Aorta (tissue), 5 donors: Measurements from ENCODE around the gene C16orf96. TPM values are rescaled to one million over a fixed set of nuclear protein-coding genes. Genes with fewer than 3 reads are reported as not detected.
A peak's percentile ranks its signal among the peaks of the same experiment; 100 is the strongest.

Experiments used
- ATAC-seq: fragments of 200-7000 bp; cut with Tn5 transposase; one replicate; pipeline ENCODE4 v1.9.1; 2022; ENCODE audit warnings: moderate library complexity; ENCODE audit not compliant: low FRiP score
- DNase-seq, 2 donors: peaks; one replicate each; pipeline ENCODE4 v3.0.0-alpha.2; 2020
- H3K27ac ChIP-seq, 2 donors: one replicate each; pipeline ENCODE4 v1.5.1; 2013; ENCODE audit warnings: low read length in 2 of 2, mild to moderate bottlenecking in 2 of 2, moderate library complexity in 2 of 2, control low read depth in 1 of 2, inconsistent platforms in 1 of 2, low read depth in 1 of 2
- H3K27me3 ChIP-seq, 2 donors: one replicate each; pipeline ENCODE4 v1.6.1; 2013; ENCODE audit warnings: control low read depth in 1 of 2, low read length in 1 of 2, mild to moderate bottlenecking in 1 of 2, moderate library complexity in 1 of 2; ENCODE audit not compliant: insufficient read depth in 2 of 2, control insufficient read depth in 1 of 2
- H3K36me3 ChIP-seq, 2 donors: one replicate each; pipeline ENCODE4 v1.6.1; 2013; ENCODE audit warnings: control low read depth in 1 of 2, low read length in 1 of 2, mild to moderate bottlenecking in 1 of 2; ENCODE audit not compliant: insufficient read depth in 2 of 2, control insufficient read depth in 1 of 2
- H3K4me1 ChIP-seq, 2 donors: one replicate each; pipeline ENCODE4 v1.6.1; 2013; ENCODE audit warnings: low read length in 2 of 2, control low read depth in 1 of 2, mild to moderate bottlenecking in 1 of 2, moderate library complexity in 1 of 2; ENCODE audit not compliant: insufficient read depth in 2 of 2, control insufficient read depth in 1 of 2
- H3K4me3 ChIP-seq, 2 donors: one replicate each; pipeline ENCODE4 v1.5.1; 2013; ENCODE audit warnings: low read length in 2 of 2, control low read depth in 1 of 2, mild to moderate bottlenecking in 1 of 2
- H3K9me3 ChIP-seq: one replicate; pipeline ENCODE4 v1.6.1; 2013; ENCODE audit warnings: mild to moderate bottlenecking, low read length; ENCODE audit not compliant: control insufficient read depth
- WGBS, 2 donors: extraction: QIAGEN DNeasy Blood & Tissue Kit; methylation state at CpG; one replicate each; pipeline ENCODE4 v1.1.7; 2013; 5-methylcytosine and 5-hydroxymethylcytosine counted together
- intact Hi-C, 2 donors: fragments of 100-400 bp; cut with DNase I; formaldehyde crosslinking; loops; one replicate each; pipeline versions ENCODE4 v1.14.2 to v1.15.0; 2022
- polyA plus RNA-seq, 2 donors: library from polyadenylated mRNA; stranded (reverse); fragments of 200-250 nt; gene quantifications; one replicate each; pipeline ENCODE4 v1.2.3, GENCODE V29; 2013
- total RNA-seq, 2 donors: library from RNA; stranded (reverse); fragmentation: NEBNext Ultra II Directional; extraction: Animal tissue kit (Norgen Biotek cat#: 25700); gene quantifications; one replicate each; pipeline ENCODE4 v1.2.1, GENCODE V29; 2021
- donor health status: healthy with polysubstance abuse.
- donor health status: Bipolar disorder and iron deficiency.
- donor health status: DM: no; HTN: no; CAD: no.
- donor health status: DM: no; HTN: no; CAD: no.
- donor health status: DM: yes; HTN: yes; CAD: no.

The C16orf96 gene
- total and polyA plus RNA-seq, 4 donors, result 0.13 to 0.24 TPM; not detected in 2

DNA sequence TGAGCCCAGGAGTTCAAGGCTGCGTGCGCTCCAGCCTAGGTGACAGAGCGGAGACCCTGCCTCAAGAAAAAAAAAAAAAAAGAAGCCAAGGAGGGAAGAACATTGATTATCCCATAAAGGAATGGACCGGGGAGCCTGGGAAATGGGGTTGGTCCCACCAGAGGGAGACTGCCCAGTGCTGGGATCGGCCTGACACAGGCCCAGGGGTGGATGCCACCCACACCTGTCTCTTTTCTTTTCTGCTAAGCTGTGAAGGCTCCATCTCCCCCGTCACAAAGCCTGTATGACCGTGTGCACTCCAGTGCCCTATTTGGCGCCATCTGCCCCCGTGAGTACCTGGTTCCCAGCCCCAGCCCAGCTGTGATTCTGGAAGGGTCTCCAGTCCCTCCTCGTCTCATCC lies 42.9 kb downstream of the C16orf96 start:
- WGBS, 2 donors, result 87 to 90% methylated on average over 10 of the region's 10 CpGs
- intact Hi-C loops, result no loop called here

DNA sequence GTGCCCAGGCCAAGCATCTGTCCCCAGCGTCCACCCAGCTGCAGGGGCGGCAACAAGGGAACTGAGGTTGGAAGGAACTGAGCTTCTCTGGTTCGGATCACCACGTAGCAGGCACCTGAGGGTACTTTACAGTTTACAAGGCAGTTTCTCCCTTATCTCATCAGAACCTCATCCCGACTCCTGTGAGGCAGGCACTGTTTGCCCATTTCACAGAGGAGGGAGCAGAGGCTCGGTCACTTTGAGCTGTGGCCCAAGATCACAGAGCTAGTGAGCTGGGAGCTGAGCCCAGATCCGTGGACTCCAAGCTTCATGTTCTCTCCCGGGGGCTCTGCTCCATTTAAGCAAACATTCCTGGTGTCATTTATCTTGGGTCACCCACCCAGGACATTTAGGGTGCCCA lies 43.4 kb downstream of the C16orf96 start:
- no peaks in the 10 kb centered on the region for H3K36me3 ChIP-seq
- 55 to 61% methylated on average over 8 of the region's 8 CpGs for WGBS, 2 donors

More for the DNA sequence above, 42.9 kb downstream of the C16orf96 start:
- H3K9me3 ChIP-seq, result no peaks in the 10 kb centered on the region
- DNase-seq, result no peak
- no peak for ATAC-seq
- no peaks in the 10 kb centered on the region for H3K27me3 ChIP-seq
- no peaks in the 10 kb centered on the region for H3K4me1 ChIP-seq
- no peaks in the 10 kb centered on the region for H3K36me3 ChIP-seq
- H3K4me3 ChIP-seq, result no peak overlapping the region
- H3K27ac ChIP-seq, result no peak overlapping the region

DNA sequence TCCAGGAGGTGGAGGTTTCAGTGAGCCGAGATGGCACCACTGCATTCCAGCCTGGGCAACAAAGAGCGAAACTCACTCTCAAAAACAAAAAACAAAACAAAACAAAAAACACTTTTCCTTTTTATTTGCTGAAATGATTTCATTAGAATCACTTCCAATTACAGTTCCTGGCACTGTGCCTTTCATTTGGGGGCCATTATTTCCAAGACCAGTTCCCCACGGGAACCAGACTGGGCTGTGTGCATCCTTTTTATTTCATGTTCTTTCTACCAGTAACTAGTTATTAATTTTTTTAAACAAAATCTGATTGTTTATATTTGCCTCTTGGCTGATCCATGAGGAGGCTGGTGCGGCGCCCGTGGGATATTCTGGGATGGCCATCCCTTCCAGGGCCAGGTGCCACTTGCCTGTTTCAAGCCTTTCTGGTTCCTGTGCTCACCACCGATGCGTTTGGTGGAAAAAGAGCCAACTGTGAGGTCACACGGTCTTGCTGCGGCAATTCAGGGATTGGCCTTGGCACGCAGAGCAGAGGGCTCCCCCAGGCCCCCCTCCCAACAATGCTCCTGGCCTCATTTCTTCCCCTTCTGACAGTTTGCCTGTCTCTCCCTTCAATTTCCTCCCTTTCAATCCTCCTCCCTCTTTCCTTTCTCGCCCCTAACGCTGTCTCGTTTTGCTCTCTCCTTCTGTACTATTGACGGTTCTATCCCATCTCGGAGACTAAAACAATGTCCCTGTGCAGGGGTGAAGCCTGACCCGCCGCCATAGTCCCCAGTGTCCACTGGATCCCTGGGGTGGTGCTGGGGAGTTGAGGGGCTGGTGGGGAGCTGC lies 45.1 kb downstream of the C16orf96 start:
- intact Hi-C loops, result no loop called here
- no peak for DNase-seq

More for the DNA sequence above, 43.4 kb downstream of the C16orf96 start:
- no peak overlapping the region for H3K4me3 ChIP-seq
- no peaks in the 10 kb centered on the region for H3K27me3 ChIP-seq
- ATAC-seq, result no peak
- intact Hi-C loops, result no loop called here
- H3K9me3 ChIP-seq, result no peaks in the 10 kb centered on the region
- DNase-seq, result no peak
- H3K4me1 ChIP-seq, result no peaks in the 10 kb centered on the region
- H3K27ac ChIP-seq, result no peak overlapping the region

DNA sequence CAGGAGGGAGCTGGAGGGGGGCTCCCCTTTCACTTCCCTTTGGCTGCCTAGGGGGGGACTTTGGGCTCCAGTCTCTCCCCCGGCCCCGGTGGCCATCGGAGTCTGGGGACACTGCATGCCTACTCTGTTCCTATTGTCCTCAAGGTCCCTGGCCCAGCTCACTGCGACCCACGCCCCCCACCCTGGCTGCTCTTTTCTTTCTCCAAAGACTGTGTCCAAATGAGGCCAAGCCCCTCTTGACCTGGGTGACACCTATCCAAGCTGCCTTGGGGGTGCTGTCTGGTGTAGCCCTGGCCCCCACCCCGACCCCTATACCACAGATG lies 45.7 kb downstream of the C16orf96 start:
- Histone ChIP-seq H3K4me3 (no peak overlapping the region), H3K27ac (no peak overlapping the region), H3K9me3 (no peaks in the 10 kb centered on the region), H3K4me1 (no peaks in the 10 kb centered on the region), H3K36me3 (no peaks in the 10 kb centered on the region), H3K27me3 (no peaks in the 10 kb centered on the region)
- 61 to 73% methylated on average over 6 of the region's 6 CpGs for WGBS, 2 donors
- DNase-seq (no peak), ATAC-seq (no peak)
- intact Hi-C loops, result no loop called here

More for the DNA sequence above, 45.1 kb downstream of the C16orf96 start:
- H3K9me3 ChIP-seq, result no peaks in the 10 kb centered on the region
- no peaks in the 10 kb centered on the region for H3K27me3 ChIP-seq
- H3K4me3 ChIP-seq, result no peak overlapping the region
- no peaks in the 10 kb centered on the region for H3K4me1 ChIP-seq
- ATAC-seq, result peak; percentile 51
- 14 to 15% methylated on average over 18 of the region's 18 CpGs for WGBS, 2 donors
- no peaks in the 10 kb centered on the region for H3K36me3 ChIP-seq
- H3K27ac ChIP-seq, result no peak overlapping the region

DNA sequence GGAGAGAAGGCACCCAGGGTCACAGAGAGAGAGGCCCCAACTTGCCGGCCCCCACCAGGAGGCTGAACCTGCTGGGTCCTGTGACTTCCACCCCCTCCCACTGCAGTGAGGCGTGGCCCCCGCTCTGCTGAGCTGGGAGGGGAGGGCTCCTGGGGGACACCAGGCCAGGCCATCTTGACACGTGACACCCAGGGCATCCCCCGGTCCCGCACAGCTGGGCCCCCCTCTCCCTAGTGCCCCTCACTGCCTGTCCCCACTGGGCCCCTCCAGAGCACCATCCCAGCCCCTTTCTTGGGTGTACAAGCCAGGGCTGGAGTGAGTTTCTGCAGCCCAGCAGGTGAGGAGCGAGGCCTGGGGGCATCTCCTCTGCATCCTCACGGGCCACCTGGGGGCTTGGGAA lies 46.2 kb downstream of the C16orf96 start:
- intact Hi-C loops, result no loop called here
- ATAC-seq (no peak), DNase-seq (no peak)
- WGBS, 2 donors, result 42 to 47% methylated on average over 5 to 8 of the region's 8 CpGs
- Histone ChIP-seq H3K36me3 (no peaks in the 10 kb centered on the region), H3K27me3 (no peaks in the 10 kb centered on the region), H3K9me3 (no peaks in the 10 kb centered on the region), H3K4me3 (no peak overlapping the region), H3K4me1 (no peaks in the 10 kb centered on the region), H3K27ac (no peak overlapping the region)

DNA sequence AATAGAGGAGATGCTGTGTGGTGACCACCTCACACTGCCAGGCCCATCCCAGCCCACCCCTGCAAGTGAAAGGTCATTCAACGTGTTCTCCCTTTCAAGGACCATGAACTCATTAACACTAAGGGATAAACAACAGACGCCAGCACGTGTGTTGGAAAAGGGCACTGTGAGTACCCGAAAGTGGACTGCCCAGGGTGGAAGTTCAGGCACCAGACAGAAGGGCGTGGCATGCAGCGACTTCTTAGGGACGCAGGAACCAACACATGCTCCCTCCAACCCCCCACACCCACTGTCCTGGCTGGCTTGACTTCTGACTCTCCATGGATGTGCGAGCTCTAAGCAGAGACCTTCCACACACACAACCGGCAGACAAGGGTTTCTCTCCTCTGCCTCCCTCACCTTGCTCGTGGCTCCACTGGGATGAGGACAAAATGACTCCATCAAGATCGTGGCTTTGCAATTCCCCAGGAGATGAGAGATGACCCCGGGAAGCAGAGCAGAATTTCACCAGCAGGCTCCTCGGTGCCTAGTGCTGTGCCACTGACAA lies 47.6 kb downstream of the C16orf96 start:
- Histone ChIP-seq H3K4me3 (no peak overlapping the region), H3K4me1 (no peaks in the 10 kb centered on the region), H3K36me3 (peaks cover 0 to 1% of the 10 kb centered on the region in 2 donors), H3K9me3 (no peaks in the 10 kb centered on the region), H3K27me3 (no peaks in the 10 kb centered on the region), H3K27ac (no peak overlapping the region)
- WGBS, 2 donors, result 68 to 69% methylated on average over 13 of the region's 13 CpGs
- intact Hi-C loops, result no loop called here
- no peak for DNase-seq
- no peak for ATAC-seq

DNA sequence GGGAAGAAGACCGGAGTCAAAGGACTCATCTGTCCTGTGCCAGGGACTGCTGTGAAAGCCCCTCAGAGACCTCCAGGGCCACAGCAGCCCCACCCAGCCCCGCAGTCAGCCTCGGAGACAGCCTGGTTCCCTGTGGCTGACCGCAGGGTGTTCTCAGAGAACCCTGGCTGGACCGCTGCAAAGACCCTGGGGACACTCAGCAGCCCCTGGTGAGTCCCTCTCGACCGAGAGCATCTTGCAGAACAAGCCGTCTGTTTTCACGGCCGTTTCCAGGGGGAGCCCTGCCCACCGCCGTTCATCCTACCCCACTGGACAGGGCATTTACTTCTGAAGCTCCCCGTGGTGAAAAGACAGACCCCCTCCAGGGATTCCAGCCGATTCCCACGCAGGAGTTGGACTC lies 48.3 kb downstream of the C16orf96 start:
- ATAC-seq, result no peak

DNA sequence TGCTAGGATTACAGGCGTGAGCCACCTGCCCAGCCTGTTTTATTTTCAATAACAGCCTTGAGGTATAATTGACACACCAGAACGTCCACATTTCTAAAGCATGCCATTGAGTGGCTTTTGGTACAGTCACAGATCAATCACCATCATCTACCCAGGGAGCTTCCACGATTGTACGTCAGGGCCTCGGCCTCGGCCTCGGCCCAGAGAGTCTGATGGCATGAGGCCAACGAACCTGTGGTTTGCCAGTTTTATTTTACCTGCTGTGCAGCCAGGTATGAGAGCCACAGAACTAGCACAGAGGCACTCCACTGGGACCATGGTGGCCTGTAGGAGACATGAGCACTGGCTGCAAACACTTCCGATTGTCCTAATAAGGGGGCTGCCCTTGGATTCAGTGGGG lies 50.2 kb downstream of the C16orf96 start:
- ATAC-seq, result no peak
- no peak overlapping the region for H3K4me3 ChIP-seq
- H3K36me3 ChIP-seq, result peaks cover 0 to 1% of the 10 kb centered on the region in 2 donors
- no peaks in the 10 kb centered on the region for H3K9me3 ChIP-seq
- intact Hi-C loops, result no loop called here
- WGBS, 2 donors, result 81% methylated on average over 9 of the region's 9 CpGs
- no peak overlapping the region for H3K27ac ChIP-seq
- H3K27me3 ChIP-seq, result no peaks in the 10 kb centered on the region
- no peak for DNase-seq
- no peaks in the 10 kb centered on the region for H3K4me1 ChIP-seq

More for the DNA sequence above, 48.3 kb downstream of the C16orf96 start:
- no peaks in the 10 kb centered on the region for H3K27me3 ChIP-seq
- 40 to 42% methylated on average over 15 of the region's 15 CpGs for WGBS, 2 donors
- H3K4me3 ChIP-seq, result no peak overlapping the region
- no peaks in the 10 kb centered on the region for H3K4me1 ChIP-seq
- no peaks in the 10 kb centered on the region for H3K9me3 ChIP-seq
- peaks cover 0 to 1% of the 10 kb centered on the region in 2 donors for H3K36me3 ChIP-seq
- no peak for DNase-seq
- intact Hi-C loops, result no loop called here
- H3K27ac ChIP-seq, result no peak overlapping the region
